A549 (cell line): ENCODE measurements around the gene RWDD2A. TPM values are rescaled to one million over a fixed set of nuclear protein-coding genes. Genes with fewer than 3 reads are reported as not detected.

Experiments
- ATAC-seq, 2 experiments: fragments of 200-7000 bp in 1 of 2; fragments of >200 bp in 1 of 2; cut with Nextera tagmentation in 1 of 2; cut with Tn5 transposase in 1 of 2; 3 replicates each; pipeline versions ENCODE4 v1.8.0 to v1.9.1; 2018 to 2020; ENCODE audit warnings: mild to moderate bottlenecking in 1 of 2, moderate library complexity in 1 of 2
- CTCF ChIA-PET: fragments of 300-600 bp; sonication (Branson Sonifier 250); formaldehyde crosslinking; extraction: SDS; loops from one replicate; lab custom pipeline; 2021; ENCODE audit warnings: antibody characterized with exemption, inconsistent platforms; lab: Yijun Ruan, JAX
- POLR2A ChIA-PET: fragments of 350-600 bp; formaldehyde crosslinking; extraction: SDS; loops from one replicate; lab custom pipeline; 2021; ENCODE audit warnings: antibody characterized with exemption, inconsistent platforms; lab: Yijun Ruan, JAX
- DNase-seq, 2 experiments: peaks; one replicate each; pipeline versions ENCODE4 v3.0.0 to v3.0.0-alpha.2; 2011 to 2016; ENCODE audit warnings: low read depth in 1 of 2, low spot score in 1 of 2
- FAIRE-seq: peaks from 2 replicates; lab custom pipeline; 2011; peaks lifted over from hg19 to GRCh38; lab: Jason Lieb, UNC
- H3K27ac ChIP-seq, 2 experiments: fragments of >200 bp; sonication (Bioruptor Twin); formaldehyde crosslinking; 3 replicates each; pipeline ENCODE4 v1.5.1; 2016 to 2017
- H3K4me1 ChIP-seq: fragments of >200 bp; sonication (Bioruptor Twin); formaldehyde crosslinking; 3 replicates; pipeline ENCODE4 v1.6.1; 2016
- H3K4me2 ChIP-seq: fragments of >200 bp; sonication (Bioruptor Twin); formaldehyde crosslinking; 3 replicates; pipeline ENCODE4 v1.6.1; 2016
- H3K4me3 ChIP-seq: fragments of >200 bp; sonication (Bioruptor Twin); formaldehyde crosslinking; 3 replicates; pipeline ENCODE4 v1.5.1; 2016
- H3K9me3 ChIP-seq: fragments of >200 bp; sonication (Bioruptor Twin); formaldehyde crosslinking; 3 replicates; pipeline ENCODE4 v1.6.1; 2016
- CHD2 ChIP-seq: fragments of 150-350 bp; IDR thresholded peaks from 2 replicates; pipeline ENCODE4 v1.6.1; 2014; ENCODE audit warnings: low read length; ENCODE audit not compliant: partially characterized antibody
- EHMT2 ChIP-seq: fragments of 200-600 bp; sonication (generic); IDR thresholded peaks from 2 replicates; pipeline ENCODE4 v1.6.1; 2016; ENCODE audit warnings: antibody characterized with exemption, low read depth, mild to moderate bottlenecking, moderate library complexity
- ESRRA ChIP-seq: fragments of 150-350 bp; IDR thresholded peaks from 2 replicates; pipeline ENCODE4 v1.6.1; 2014; ENCODE audit warnings: mild to moderate bottlenecking, low read length, borderline replicate concordance
- GATA3 ChIP-seq: IDR thresholded peaks from 2 replicates; pipeline ENCODE4 v1.6.1; 2012; ENCODE audit warnings: borderline replicate concordance
- HEYL ChIP-seq: fragments of 250-450 bp; sonication (Bioruptor Pico); IDR thresholded peaks from 2 replicates; pipeline ENCODE4 v1.8.0; 2021; ENCODE audit warnings: mild to moderate bottlenecking, moderate library complexity
- JUN ChIP-seq, 2 experiments: fragments of >200 bp; sonication (Bioruptor Twin); formaldehyde crosslinking; IDR thresholded peaks; 2 replicates in 1 of 2; 3 replicates in 1 of 2; pipeline ENCODE4 v1.6.1; 2016 to 2017
- KDM1A ChIP-seq: fragments of 200-600 bp; sonication (generic); IDR thresholded peaks from 2 replicates; pipeline ENCODE4 v1.6.1; 2016; ENCODE audit warnings: low read depth, mild to moderate bottlenecking
- KDM5A ChIP-seq: fragments of 200-600 bp; sonication (generic); IDR thresholded peaks from 2 replicates; pipeline ENCODE4 v1.6.1; 2016; ENCODE audit warnings: antibody characterized with exemption, mild to moderate bottlenecking
- MAZ ChIP-seq: fragments of 150-350 bp; IDR thresholded peaks from 2 replicates; pipeline ENCODE4 v1.6.1; 2014; ENCODE audit warnings: antibody characterized with exemption, low read depth, low read length, borderline replicate concordance
- NFE2L2 ChIP-seq: fragments of 150-350 bp; conservative IDR thresholded peaks from 2 replicates; pipeline ENCODE4 v1.6.1; 2014; ENCODE audit warnings: low read length
- NPAS2 ChIP-seq: fragments of 250-450 bp; sonication (Bioruptor Pico); IDR thresholded peaks from 2 replicates; pipeline ENCODE4 v1.8.0; 2022; ENCODE audit warnings: mild to moderate bottlenecking, moderate library complexity, borderline replicate concordance
- POLR2A ChIP-seq: IDR thresholded peaks from 2 replicates; pipeline ENCODE4 v1.6.1; 2012; ENCODE audit warnings: mild to moderate bottlenecking, low read length
- RCOR1 ChIP-seq: fragments of 150-350 bp; IDR thresholded peaks from 2 replicates; pipeline ENCODE4 v1.6.1; 2014; ENCODE audit warnings: antibody characterized with exemption, low read length, low read depth
- SMC3 ChIP-seq: fragments of >200 bp; sonication (Bioruptor Twin); formaldehyde crosslinking; IDR thresholded peaks from 3 replicates; pipeline ENCODE4 v1.6.1; 2018; ENCODE audit warnings: inconsistent platforms
- TP53 ChIP-seq: fragments of 250-450 bp; sonication (Bioruptor Pico); IDR thresholded peaks from 2 replicates; pipeline ENCODE4 v1.5.0; 2021; ENCODE audit warnings: mild to moderate bottlenecking, moderate library complexity
- ZSCAN20 ChIP-seq: fragments of 250-450 bp; sonication (Bioruptor Pico); IDR thresholded peaks from 2 replicates; pipeline ENCODE4 v1.8.0; 2022; ENCODE audit warnings: mild to moderate bottlenecking, moderate library complexity
- WGBS: methylation state at CpG from one replicate; pipeline ENCODE4 v1.1.6; 2017; ENCODE audit errors: missing lambda C conversion rate; 5-methylcytosine and 5-hydroxymethylcytosine counted together
- polyA plus RNA-seq, 4 experiments: library from polyadenylated mRNA; depleted of rRNA in 3 of 4; stranded (reverse); fragments of >200 nt; fragmentation: RNase III in 1 of 4; extraction: RNeasy Plus Mini Kit Qiagen cat#74134 plus additional on column Dnase treatment in 1 of 4; gene quantifications; 2 replicates in 3 of 4; 3 replicates in 1 of 4; pipeline ENCODE4 v1.2.3, GENCODE V29; 2011 to 2017
- TF ChIP-seq, protein P1 (sequence below): IDR thresholded peaks from 2 replicates; pipeline ENCODE4 v1.6.1; 2012
- TF ChIP-seq, protein P2 (sequence below): IDR thresholded peaks from 2 replicates; pipeline ENCODE4 v1.6.1; 2012
- TF ChIP-seq, protein P3 (sequence below): IDR thresholded peaks from 2 replicates; pipeline ENCODE4 v1.6.1; 2012; ENCODE audit warnings: low read depth, borderline replicate concordance
- TF ChIP-seq, protein P4 (sequence below): fragments of 150-350 bp; IDR thresholded peaks from 2 replicates; pipeline ENCODE4 v1.6.1; 2014; ENCODE audit warnings: low read depth, mild to moderate bottlenecking, low read length
- TF ChIP-seq, protein P5 (sequence below): fragments of 200-600 bp; sonication (generic); IDR thresholded peaks from 2 replicates; pipeline ENCODE4 v1.6.1; 2016; ENCODE audit warnings: antibody characterized with exemption, mild to moderate bottlenecking, moderate library complexity

Gene RWDD2A
- polyA plus RNA-seq, 2 of the 4 experiments (the other 2 are of a cell fraction): 2.2 to 4.7 TPM

DNA sequence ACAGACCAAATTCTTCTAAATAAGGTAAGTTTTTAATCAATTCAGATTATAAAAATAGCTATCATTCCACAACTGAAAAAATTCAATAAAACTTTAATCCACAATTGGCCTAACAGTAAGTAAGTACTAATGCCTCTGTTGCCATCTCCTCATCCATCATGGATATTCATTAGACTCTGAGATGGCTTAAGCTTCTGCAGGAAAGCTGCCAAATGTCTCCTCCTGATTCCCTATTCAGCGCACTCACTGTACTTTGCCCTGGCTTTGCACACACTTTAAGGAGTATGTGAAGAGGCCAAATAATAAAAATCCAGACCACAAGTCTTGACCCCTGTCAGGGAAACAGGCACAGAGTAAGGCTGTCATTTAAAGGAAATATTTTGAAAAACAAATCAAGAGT is 23.6 kb upstream of the RWDD2A start (continued):
- TF ChIP-seq, protein P1, sequence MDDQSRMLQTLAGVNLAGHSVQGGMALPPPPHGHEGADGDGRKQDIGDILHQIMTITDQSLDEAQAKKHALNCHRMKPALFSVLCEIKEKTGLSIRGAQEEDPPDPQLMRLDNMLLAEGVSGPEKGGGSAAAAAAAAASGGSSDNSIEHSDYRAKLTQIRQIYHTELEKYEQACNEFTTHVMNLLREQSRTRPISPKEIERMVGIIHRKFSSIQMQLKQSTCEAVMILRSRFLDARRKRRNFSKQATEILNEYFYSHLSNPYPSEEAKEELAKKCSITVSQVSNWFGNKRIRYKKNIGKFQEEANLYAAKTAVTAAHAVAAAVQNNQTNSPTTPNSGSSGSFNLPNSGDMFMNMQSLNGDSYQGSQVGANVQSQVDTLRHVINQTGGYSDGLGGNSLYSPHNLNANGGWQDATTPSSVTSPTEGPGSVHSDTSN: no peak
- TF ChIP-seq JUN (IDR thresholded peaks at IDR 0.05) (no peak), GATA3 (no peak)

DNA sequence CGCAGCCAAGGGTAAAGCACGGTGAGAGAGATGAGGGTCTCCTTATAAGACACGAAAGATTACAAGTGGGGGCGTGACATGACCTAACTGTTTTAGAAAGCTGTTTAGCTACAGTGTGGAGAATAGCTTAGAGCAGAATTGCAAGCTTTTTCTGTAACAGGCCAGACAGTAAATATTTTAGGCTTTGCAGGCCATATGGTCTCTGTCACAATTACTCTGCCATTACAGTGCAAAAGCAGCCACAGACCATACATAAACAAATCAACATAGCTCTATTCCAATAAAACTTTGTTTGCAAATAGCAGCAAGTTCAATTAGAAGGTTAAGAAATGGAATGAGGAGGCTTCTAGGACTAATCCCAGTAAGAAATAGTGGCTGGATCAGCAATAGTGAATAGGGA is 16.9 kb upstream of the RWDD2A start:
- no peak overlapping the region for H3K4me3 ChIP-seq
- no peak overlapping the region for H3K27ac ChIP-seq
- no peak for FAIRE-seq
- TF ChIP-seq KDM1A: no peak
- TF ChIP-seq POLR2A: no peak
- no peak for TF ChIP-seq CHD2
- no peak for TF ChIP-seq MAZ
- TF ChIP-seq NPAS2: no peak
- no peak for TF ChIP-seq TP53 (CRISPR knock-in tag)
- TF ChIP-seq, protein P2, sequence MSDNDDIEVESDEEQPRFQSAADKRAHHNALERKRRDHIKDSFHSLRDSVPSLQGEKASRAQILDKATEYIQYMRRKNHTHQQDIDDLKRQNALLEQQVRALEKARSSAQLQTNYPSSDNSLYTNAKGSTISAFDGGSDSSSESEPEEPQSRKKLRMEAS: no peak
- TF ChIP-seq NFE2L2: no peak
- TF ChIP-seq EHMT2: no peak
- TF ChIP-seq ESRRA: no peak
- TF ChIP-seq, protein P3, sequence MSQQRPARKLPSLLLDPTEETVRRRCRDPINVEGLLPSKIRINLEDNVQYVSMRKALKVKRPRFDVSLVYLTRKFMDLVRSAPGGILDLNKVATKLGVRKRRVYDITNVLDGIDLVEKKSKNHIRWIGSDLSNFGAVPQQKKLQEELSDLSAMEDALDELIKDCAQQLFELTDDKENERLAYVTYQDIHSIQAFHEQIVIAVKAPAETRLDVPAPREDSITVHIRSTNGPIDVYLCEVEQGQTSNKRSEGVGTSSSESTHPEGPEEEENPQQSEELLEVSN: no peak
- no peaks in the 10 kb centered on the region for H3K9me3 ChIP-seq
- H3K4me2 ChIP-seq: no peak overlapping the region
- CTCF ChIA-PET: no interaction called here
- no peak for ATAC-seq
- DNase-seq: no peak
- POLR2A ChIA-PET: no interaction called here
- WGBS: 97% methylated on average over 4 of the region's 4 CpGs
- no peaks in the 10 kb centered on the region for H3K4me1 ChIP-seq

DNA sequence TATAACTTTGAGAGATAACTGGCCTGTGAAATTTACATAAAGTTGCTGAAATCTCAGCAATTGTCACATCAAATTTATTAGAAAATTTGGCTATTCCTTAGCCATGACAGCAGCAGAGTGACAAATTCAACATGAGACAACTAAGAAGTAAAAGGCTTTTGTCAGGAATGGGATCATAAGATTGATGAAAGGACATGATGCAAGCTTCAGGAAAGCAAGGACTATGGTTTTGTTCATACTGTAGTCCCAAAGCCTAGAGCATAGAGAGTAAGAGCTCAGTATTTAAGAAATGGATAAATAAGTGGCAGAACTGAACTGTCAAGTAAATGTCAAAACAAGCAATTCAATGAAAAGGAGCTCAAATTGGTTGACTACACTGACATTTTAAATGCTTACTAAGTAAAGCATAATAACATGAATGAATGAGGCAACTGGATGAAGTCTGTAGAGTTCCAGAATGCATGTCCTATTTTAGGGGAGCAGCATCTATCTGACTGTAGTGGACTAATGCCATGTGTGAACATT is 12.7 kb upstream of the RWDD2A start:
- ChIA-PET POLR2A (no interaction called here), CTCF (interaction anchor here (1.3 kb wide), 1 partner anchor 9 kb away, joined by 3 read pairs; no protein-coding TSS in a partner anchor)
- Histone ChIP-seq H3K9me3 (no peaks in the 10 kb centered on the region), H3K4me3 (no peak overlapping the region), H3K4me1 (peaks cover 14% of the 10 kb centered on the region; the same call in 2 of the 3 replicates), H3K4me2 (no peak overlapping the region), H3K27ac (no peak overlapping the region)
- no peak for TF ChIP-seq HEYL
- no peak for TF ChIP-seq ZSCAN20 (CRISPR knock-in tag)
- TF ChIP-seq, protein P4, sequence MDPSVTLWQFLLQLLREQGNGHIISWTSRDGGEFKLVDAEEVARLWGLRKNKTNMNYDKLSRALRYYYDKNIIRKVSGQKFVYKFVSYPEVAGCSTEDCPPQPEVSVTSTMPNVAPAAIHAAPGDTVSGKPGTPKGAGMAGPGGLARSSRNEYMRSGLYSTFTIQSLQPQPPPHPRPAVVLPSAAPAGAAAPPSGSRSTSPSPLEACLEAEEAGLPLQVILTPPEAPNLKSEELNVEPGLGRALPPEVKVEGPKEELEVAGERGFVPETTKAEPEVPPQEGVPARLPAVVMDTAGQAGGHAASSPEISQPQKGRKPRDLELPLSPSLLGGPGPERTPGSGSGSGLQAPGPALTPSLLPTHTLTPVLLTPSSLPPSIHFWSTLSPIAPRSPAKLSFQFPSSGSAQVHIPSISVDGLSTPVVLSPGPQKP: no peak
- no peak for TF ChIP-seq RCOR1
- TF ChIP-seq, protein P5, sequence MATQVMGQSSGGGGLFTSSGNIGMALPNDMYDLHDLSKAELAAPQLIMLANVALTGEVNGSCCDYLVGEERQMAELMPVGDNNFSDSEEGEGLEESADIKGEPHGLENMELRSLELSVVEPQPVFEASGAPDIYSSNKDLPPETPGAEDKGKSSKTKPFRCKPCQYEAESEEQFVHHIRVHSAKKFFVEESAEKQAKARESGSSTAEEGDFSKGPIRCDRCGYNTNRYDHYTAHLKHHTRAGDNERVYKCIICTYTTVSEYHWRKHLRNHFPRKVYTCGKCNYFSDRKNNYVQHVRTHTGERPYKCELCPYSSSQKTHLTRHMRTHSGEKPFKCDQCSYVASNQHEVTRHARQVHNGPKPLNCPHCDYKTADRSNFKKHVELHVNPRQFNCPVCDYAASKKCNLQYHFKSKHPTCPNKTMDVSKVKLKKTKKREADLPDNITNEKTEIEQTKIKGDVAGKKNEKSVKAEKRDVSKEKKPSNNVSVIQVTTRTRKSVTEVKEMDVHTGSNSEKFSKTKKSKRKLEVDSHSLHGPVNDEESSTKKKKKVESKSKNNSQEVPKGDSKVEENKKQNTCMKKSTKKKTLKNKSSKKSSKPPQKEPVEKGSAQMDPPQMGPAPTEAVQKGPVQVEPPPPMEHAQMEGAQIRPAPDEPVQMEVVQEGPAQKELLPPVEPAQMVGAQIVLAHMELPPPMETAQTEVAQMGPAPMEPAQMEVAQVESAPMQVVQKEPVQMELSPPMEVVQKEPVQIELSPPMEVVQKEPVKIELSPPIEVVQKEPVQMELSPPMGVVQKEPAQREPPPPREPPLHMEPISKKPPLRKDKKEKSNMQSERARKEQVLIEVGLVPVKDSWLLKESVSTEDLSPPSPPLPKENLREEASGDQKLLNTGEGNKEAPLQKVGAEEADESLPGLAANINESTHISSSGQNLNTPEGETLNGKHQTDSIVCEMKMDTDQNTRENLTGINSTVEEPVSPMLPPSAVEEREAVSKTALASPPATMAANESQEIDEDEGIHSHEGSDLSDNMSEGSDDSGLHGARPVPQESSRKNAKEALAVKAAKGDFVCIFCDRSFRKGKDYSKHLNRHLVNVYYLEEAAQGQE: no peak
- TF ChIP-seq NFE2L2: no peak
- TF ChIP-seq SMC3: no peak
- no peak for TF ChIP-seq KDM5A
- no peak for ATAC-seq
- FAIRE-seq: no peak
- DNase-seq: no peak
